ENCODE results near the gene COL4A2. TPM values are rescaled to one million over a fixed set of nuclear protein-coding genes. Genes with fewer than 3 reads are reported as not detected.

COL4A2 gene
- total and polyA plus RNA-seq, 2 donors = 465 to 488 TPM

- Histone ChIP-seq H3K36me3 (ENCODE audit: insufficient read depth) (no peaks in the 10 kb centered on the region), H3K27ac (ENCODE audit: low read depth) (no peak overlapping the region), H3K4me3 (ENCODE audit: low read depth, low read length) (no peak overlapping the region), H3K4me1 (ENCODE audit: insufficient read depth) (no peaks in the 10 kb centered on the region)
- DNase-seq (ENCODE audit: extremely low spot score) = no peak
- 75% methylated on average over 2 of the region's 2 CpGs for WGBS
Measured at GRCh38 chr13:110332750-110333149, 25.7 kb downstream of the COL4A2 start.

- Histone ChIP-seq H3K36me3 (ENCODE audit: insufficient read depth) (no peaks in the 10 kb centered on the region), H3K27ac (ENCODE audit: low read depth) (no peak overlapping the region), H3K4me1 (ENCODE audit: insufficient read depth) (no peaks in the 10 kb centered on the region), H3K4me3 (ENCODE audit: low read depth, low read length) (no peak overlapping the region)
- no peak for DNase-seq (ENCODE audit: extremely low spot score)
- 91% methylated on average over 12 of the region's 12 CpGs for WGBS
Measured at GRCh38 chr13:110333837-110334236, 26.8 kb downstream of the COL4A2 start.

DNA sequence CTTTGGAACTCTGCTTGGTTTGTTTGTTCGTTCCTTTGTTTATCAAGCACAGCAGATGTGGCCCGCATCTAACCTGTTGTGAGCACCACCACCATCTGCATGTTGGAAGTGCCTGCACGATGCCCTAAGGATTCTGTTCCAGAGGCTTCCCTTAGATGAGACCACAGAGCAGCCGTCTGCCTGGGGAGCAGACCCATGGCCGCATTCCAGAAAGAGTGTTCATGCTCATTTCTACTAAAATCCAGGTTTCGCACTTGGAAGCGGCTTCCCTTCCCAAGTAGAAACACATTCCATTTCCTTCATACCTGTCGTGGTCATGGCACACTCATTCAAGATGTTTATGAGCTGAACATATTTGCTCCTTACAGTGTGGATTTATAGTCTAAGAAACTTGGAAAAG is 27.2 kb downstream of the COL4A2 start:
- Histone ChIP-seq H3K4me3 (ENCODE audit: low read depth, low read length) (no peak overlapping the region), H3K36me3 (ENCODE audit: insufficient read depth) (no peaks in the 10 kb centered on the region), H3K4me1 (ENCODE audit: insufficient read depth) (no peaks in the 10 kb centered on the region), H3K27ac (ENCODE audit: low read depth) (no peak overlapping the region)
- 64% methylated on average over 8 of the region's 8 CpGs for WGBS
- no peak for DNase-seq (ENCODE audit: extremely low spot score)

DNA sequence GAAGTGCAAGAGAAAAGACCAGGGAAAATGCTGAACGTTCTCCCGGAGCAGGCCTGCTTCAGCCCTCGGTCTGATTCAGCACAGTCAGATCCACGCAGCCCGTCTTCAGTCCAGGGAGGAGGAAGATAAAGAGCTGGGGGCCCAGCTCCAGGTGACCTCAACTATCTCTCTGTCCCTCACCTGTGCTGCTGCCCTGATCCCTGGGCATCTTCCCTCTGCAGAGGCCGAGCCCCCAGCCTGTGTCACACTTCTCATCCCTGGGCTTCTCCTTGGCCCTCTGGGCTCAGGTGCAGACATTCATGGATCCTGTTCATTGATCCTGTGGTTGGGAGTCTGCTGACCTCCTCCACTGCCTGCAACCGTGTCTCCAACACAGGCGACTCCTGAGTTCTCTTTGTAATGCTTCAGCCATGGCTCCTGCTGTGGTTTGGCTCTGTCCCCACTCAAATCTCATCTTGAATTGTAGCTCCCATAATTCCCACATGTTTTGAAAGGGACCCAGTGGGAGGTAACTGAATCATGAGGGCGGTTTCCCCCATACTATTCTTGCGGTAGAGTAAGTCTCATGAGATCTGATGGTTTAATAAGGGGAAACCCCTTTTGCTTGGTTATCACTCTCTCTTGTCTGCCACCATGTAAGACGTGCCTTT is 27.9 kb downstream of the COL4A2 start:
- Histone ChIP-seq H3K27ac (ENCODE audit: low read depth) (no peak overlapping the region), H3K36me3 (ENCODE audit: insufficient read depth) (no peaks in the 10 kb centered on the region), H3K4me1 (ENCODE audit: insufficient read depth) (no peaks in the 10 kb centered on the region), H3K4me3 (ENCODE audit: low read depth, low read length) (no peak overlapping the region)
- no peak for DNase-seq (ENCODE audit: extremely low spot score)
- WGBS = 77% methylated on average over 11 of the region's 11 CpGs

- no peak overlapping the region for H3K4me3 ChIP-seq (ENCODE audit: low read depth, low read length)
- H3K27ac ChIP-seq (ENCODE audit: low read depth) = no peak overlapping the region
- no peaks in the 10 kb centered on the region for H3K4me1 ChIP-seq (ENCODE audit: insufficient read depth)
- WGBS = 91% methylated on average over 9 of the region's 9 CpGs
- H3K36me3 ChIP-seq (ENCODE audit: insufficient read depth) = no peaks in the 10 kb centered on the region
- no peak for DNase-seq (ENCODE audit: extremely low spot score)
Measured at GRCh38 chr13:110336108-110336507, 29.0 kb downstream of the COL4A2 start.

- 46% methylated on average over 5 of the region's 5 CpGs for WGBS
- no peak overlapping the region for H3K4me3 ChIP-seq (ENCODE audit: low read depth, low read length)
- no peak overlapping the region for H3K27ac ChIP-seq (ENCODE audit: low read depth)
- H3K4me1 ChIP-seq (ENCODE audit: insufficient read depth) = no peaks in the 10 kb centered on the region
- H3K36me3 ChIP-seq (ENCODE audit: insufficient read depth) = no peaks in the 10 kb centered on the region
- no peak for DNase-seq (ENCODE audit: extremely low spot score)
Measured at GRCh38 chr13:110336681-110337080, 29.6 kb downstream of the COL4A2 start.

- no peak overlapping the region for H3K27ac ChIP-seq (ENCODE audit: low read depth)
- no peaks in the 10 kb centered on the region for H3K4me1 ChIP-seq (ENCODE audit: insufficient read depth)
- WGBS = 56% methylated on average over 7 of the region's 7 CpGs
- no peak overlapping the region for H3K4me3 ChIP-seq (ENCODE audit: low read depth, low read length)
- H3K36me3 ChIP-seq (ENCODE audit: insufficient read depth) = no peaks in the 10 kb centered on the region
- DNase-seq (ENCODE audit: extremely low spot score) = no peak
Measured at GRCh38 chr13:110337247-110337646, 30.2 kb downstream of the COL4A2 start.

DNA sequence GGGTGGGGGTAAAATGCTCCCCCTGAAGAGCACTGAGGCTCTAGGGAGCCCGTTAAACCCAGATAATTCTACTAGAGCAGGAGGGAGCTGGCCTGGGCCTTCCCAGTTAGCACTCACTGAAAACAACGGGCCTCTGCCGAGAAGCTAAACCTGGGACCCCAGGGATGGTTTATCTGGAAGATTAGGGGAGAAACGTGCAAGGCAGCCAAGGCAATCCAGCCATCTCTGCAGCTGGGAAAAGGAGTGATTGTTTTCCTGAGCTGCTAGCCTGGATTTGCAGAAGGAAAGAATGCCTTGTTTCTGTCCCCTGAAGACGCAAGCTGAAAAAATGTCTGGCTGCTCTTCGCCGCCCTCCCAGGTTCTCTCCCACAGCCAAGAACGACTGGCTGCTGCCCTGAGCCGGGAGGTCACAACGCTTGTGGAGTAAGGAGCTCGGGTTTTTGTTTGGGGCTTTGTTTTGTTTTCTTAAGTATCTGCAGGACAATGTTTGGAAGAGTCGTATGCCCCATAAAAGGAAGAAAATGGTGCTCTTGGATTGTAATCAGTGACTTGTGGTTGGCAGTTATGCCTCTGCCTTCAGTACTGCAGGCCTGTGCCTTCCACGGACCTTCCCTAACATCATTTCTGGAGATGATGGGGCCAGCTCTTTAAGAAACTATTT is 31.5 kb downstream of the COL4A2 start:
- Histone ChIP-seq H3K4me3 (ENCODE audit: low read depth, low read length) (no peak overlapping the region), H3K4me1 (ENCODE audit: insufficient read depth) (no peaks in the 10 kb centered on the region)
- 15% methylated on average over 13 of the region's 13 CpGs for WGBS

DNA sequence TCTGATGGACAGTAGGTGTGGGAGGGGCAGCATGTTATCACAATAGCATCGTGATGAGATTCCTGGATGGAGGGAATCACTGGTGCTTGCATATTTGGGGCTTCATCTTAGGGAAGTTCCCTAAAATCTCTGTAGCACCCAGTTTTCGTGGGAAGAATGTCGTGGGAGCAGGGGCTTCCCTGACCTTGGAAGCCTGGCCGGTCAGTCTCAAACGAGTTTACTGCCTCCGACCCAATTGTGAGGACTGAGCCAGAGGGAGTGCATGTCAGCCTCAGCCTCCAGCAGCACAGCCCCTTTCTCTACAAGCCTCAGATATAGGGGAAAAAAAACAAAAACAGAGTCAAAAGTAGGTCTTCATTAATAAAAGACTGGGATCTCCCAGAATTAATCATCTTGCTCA is 32.2 kb downstream of the COL4A2 start:
- Histone ChIP-seq H3K27ac (ENCODE audit: low read depth) (peak overlapping the region; percentile 19), H3K36me3 (ENCODE audit: insufficient read depth) (no peaks in the 10 kb centered on the region), H3K4me1 (ENCODE audit: insufficient read depth) (no peaks in the 10 kb centered on the region), H3K4me3 (ENCODE audit: low read depth, low read length) (no peak overlapping the region)
- no peak for DNase-seq (ENCODE audit: extremely low spot score)
- WGBS = 57% methylated on average over 6 of the region's 6 CpGs

More for the DNA sequence above, 31.5 kb downstream of the COL4A2 start:
- H3K27ac ChIP-seq (ENCODE audit: low read depth) = peak overlapping the region; percentile 43
- H3K36me3 ChIP-seq (ENCODE audit: insufficient read depth) = no peaks in the 10 kb centered on the region
- DNase-seq (ENCODE audit: extremely low spot score) = no peak

DNA sequence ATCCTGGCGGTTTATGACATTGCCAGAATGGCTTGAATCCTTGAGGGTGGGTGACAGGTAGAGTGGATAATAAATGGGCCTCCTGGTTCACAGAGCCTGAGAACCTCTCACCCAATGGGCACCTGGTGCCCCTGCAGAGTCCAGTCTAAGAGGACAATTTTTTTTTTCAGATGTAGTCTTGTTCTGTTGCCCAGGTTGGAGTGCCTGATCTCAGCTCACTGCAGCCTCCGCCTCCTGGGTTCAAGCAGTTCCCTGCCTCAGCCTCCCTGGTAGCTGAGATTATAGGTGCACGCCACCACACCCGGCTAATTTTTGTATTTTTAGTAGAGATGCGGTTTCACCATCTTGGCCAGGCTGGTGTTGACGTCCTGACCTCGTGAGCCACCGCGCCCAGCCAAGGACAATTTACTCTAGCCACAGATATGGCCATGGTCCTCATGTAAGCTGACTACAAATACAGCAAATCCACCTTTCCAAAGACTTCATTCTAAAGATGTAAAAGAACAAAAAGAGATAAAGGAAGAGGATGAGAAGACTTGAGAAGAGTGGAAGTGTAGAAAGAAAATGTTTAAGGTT is 33.0 kb downstream of the COL4A2 start:
- Histone ChIP-seq H3K27ac (ENCODE audit: low read depth) (peak overlapping the region; percentile 72), H3K4me3 (ENCODE audit: low read depth, low read length) (no peak overlapping the region), H3K4me1 (ENCODE audit: insufficient read depth) (no peaks in the 10 kb centered on the region), H3K36me3 (ENCODE audit: insufficient read depth) (no peaks in the 10 kb centered on the region)
- DNase-seq (ENCODE audit: extremely low spot score) = no peak
- WGBS = 89% methylated on average over 9 of the region's 9 CpGs

DNA sequence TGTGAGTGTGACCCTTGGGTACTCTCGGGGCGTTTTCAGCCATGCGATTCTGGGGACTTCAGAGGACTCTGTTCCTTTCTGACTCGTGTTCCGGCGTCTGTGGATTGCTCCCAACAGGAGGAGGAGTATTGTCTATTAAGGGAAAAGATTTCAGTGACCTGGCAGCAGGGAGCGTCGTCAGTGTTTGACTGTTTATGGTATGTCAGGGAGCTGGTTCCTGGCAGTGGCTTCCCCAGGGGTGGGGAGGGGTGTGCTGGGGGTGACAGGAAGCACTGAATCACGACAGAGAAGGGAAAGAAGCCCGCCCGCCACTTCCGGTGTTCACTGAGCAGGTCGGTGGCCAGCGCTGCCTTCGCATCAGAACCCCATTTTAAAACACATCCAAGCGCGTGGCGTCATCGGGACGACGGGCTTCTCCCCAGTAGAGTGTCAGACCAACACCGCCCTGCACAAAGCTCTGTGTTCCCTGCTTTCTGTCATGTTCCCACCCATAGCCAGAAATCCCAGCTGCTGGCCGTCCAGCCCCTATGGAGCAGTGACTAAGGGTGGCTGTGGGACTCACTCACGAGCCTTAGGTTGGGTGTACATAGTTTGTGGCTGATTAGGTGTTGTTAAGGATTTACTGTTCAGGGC is 33.8 kb downstream of the COL4A2 start:
- no peak overlapping the region for H3K4me3 ChIP-seq (ENCODE audit: low read depth, low read length)
- WGBS = 13% methylated on average over 24 of the region's 24 CpGs
- DNase-seq (ENCODE audit: extremely low spot score) = no peak
- H3K4me1 ChIP-seq (ENCODE audit: insufficient read depth) = no peaks in the 10 kb centered on the region
- H3K27ac ChIP-seq (ENCODE audit: low read depth) = peak overlapping the region; percentile 72
- H3K36me3 ChIP-seq (ENCODE audit: insufficient read depth) = no peaks in the 10 kb centered on the region

GRCh38 chr13:110341445-110342244 is 34.6 kb downstream of the COL4A2 start:
- peak overlapping the region; percentile 72 for H3K27ac ChIP-seq (ENCODE audit: low read depth)
- no peak for DNase-seq (ENCODE audit: extremely low spot score)
- no peaks in the 10 kb centered on the region for H3K4me1 ChIP-seq (ENCODE audit: insufficient read depth)
- H3K36me3 ChIP-seq (ENCODE audit: insufficient read depth) = no peaks in the 10 kb centered on the region
- H3K4me3 ChIP-seq (ENCODE audit: low read depth, low read length) = no peak overlapping the region
- 18% methylated on average over 14 of the region's 14 CpGs for WGBS

GRCh38 chr13:110342474-110342873 is 35.4 kb downstream of the COL4A2 start:
- Histone ChIP-seq H3K36me3 (ENCODE audit: insufficient read depth) (no peaks in the 10 kb centered on the region), H3K4me3 (ENCODE audit: low read depth, low read length) (no peak overlapping the region), H3K4me1 (ENCODE audit: insufficient read depth) (no peaks in the 10 kb centered on the region), H3K27ac (ENCODE audit: low read depth) (no peak overlapping the region)
- DNase-seq (ENCODE audit: extremely low spot score) = no peak
- 84% methylated on average over 9 of the region's 9 CpGs for WGBS

All from urinary bladder (tissue), 4 donors.